Measurements from ENCODE around the gene RHBDL3.
A peak's percentile ranks its signal among the peaks of the same experiment; 100 is the strongest.
"Not testable (repeated sequence)": the region's sequence is repeated elsewhere in the genome, so short reads cannot be mapped to it uniquely, and the experiment has no call there.

The RHBDL3 gene, protein sequence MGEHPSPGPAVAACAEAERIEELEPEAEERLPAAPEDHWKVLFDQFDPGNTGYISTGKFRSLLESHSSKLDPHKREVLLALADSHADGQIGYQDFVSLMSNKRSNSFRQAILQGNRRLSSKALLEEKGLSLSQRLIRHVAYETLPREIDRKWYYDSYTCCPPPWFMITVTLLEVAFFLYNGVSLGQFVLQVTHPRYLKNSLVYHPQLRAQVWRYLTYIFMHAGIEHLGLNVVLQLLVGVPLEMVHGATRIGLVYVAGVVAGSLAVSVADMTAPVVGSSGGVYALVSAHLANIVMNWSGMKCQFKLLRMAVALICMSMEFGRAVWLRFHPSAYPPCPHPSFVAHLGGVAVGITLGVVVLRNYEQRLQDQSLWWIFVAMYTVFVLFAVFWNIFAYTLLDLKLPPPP

DNA sequence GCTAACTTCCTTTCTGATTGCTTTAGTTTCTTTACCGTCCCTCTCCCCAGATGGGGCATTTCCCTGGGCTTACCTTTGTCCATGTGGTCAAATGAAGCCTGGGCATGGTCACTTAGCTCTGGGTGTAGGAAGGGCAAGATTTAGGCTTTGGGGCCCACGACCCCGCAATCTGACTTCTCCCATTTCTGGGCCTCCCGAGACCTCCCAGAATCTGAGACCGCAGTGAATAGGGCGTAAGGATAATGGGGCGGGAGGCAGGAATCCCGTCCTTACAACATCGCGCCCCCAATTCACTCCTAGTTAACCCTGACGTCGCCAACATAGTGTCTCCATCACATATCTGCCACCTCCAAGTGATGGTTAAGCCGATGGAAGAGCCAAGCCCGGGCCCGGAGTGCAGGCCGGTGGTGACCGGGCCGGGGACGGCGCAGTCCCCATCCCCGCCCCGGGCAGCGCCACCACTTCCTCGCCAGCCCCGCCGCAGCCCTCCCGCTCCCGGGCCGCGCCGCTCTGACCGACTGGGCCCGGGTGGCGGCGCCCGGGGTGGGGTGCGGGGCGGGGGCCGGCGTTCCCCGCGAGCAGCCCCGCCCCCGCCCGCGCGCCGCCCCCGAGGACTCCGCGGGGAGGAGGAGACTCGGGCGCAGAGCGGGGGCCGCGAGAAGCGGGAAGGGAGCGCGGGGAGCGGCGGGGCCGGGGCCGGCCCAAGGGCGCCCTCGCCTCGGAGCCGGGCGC is at the start of gene RHBDL3:
Gene RHBDL3 (plus strand): TSS at position 641 of the 732 bp plus-strand sequence. CDS start 358 bp downstream, outside the sequence.
- DNase-seq, result peak; percentile 67

DNA sequence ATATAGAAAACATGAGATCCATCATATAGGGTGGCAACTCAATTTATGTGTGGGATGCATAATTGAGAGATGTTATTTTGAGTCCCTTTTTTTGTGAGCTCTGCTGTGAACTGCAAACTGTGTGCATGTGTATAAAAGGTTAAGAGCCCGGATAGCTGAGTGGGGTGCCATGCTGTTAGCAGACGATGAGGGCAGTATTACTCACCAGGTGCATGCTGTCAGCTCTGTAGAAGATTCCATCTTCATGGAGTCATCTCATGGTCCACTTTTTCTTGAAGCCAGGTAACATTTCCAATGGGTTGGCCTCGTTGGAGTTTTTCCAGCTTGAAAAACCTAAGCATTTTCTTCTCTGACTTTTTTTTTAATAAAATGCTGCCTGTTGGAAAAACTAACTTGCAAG is 43.0 kb upstream of the RHBDL3 start:
- no peak for DNase-seq

DNA sequence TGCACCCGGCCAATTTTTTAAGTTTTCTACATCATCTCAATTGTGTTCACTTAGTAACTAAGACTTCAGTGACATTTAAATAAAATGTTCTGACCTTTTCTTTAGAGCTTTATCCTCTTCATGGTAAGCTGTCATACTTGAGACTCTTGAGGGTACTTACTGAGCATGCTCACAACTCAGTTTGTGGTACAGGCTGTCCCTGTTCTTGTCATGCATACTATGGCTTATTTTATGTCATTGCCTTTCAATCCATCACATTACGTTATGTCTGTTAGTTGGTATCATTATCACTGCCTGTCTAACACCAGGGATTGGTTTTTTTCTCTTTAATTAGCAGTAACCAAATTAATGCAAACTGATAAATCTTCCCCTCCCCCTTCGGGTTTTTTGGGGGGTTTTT is 41.9 kb upstream of the RHBDL3 start:
- no peak for DNase-seq

DNA sequence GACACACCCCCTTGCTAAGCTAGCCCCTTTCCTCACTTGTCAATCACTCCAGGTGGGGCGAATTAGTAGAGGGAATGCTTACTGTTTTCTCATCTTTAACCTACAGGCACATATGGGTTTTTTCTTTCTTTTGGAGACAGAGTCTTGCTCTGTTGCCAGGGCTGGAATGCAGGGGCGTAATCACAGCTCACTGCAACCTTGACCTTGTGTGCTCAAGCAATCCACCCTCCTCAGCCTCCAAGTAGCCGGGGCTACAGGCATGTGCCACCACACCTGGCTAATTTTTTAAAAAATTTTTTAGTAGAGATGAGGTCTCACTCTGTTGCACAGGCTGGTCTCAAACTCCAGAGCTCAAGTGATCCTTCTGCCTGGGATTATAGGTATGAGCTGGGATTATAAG is 38.7 kb upstream of the RHBDL3 start:
- no peak for DNase-seq

DNA sequence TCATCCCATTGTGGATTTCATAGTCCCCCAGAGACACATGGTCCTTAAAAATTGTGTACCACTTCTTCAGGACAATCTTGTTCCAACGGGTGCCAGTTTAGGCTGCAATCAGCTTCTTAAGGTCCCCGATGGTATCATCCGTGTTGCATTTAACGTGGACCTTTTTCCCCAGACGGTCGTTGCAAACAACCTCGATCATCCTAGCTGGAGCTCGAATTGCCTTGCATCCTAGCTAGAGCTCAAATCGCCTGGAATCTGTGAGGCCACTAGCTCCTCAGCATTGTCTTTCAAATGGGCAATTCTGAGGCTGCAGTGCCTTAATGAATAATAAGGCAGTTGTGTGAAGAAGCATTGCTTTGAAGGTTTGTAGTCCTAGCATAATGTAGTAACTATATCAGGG is 37.7 kb upstream of the RHBDL3 start:
- no peak for DNase-seq

DNA sequence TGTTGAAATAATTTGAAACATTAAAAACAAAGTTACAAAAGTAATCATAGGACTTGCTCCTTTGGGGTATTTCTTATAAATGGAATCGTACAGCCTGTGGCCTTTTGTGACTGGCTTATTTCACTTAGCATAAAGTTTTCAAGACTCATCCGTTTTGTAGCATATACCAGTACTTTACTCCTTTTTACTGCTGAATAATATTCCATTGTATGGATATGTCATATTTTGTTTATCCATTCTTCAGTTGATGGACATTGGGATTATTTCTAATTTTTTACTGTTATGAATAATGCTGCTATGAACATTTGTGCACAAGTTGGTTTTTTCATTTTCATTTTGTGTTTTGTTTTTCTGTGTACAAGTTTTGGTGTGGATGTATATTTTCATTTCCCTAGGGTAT is 30.0 kb upstream of the RHBDL3 start:
- DNase-seq, result no peak

DNA sequence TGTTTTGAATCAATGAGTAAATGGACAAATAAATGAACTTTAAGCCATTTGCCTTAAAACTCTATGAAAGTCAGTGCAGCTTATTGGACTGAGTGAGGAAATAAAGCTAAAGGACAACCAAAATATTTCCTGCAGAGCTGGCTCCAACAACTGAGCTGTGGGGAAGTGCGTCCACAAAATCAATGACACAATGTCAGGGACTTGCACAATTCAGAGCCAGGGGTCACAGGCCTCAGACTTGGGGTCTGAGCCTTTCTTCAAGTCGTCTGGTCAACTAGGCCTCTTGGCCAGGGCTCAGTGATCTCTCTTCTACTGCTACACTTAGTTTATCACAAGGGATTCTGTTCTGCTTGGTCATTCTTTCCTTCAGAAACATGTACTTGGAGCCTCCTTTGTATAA is 26.2 kb upstream of the RHBDL3 start:
- DNase-seq, result no peak

DNA sequence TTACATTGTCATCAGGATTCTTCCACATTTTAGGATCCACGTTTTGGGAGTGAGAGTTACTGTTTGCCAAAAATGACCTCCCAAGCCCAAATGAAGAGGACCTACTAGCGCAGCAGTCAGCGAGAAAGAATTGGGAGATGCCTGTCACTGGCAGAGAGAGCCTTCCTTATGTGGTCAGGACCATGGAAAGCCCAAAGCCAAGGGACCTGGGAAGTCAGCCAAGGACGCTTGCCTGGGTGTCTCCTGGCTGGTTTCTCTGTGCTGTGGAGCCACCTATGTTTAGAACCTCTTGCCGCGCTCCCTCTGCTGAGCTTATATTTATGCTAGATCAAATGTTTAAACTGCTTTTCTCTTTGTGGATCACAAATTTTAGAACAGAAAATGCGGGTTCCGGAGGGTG is 24.9 kb upstream of the RHBDL3 start:
- DNase-seq, result no peak

DNA sequence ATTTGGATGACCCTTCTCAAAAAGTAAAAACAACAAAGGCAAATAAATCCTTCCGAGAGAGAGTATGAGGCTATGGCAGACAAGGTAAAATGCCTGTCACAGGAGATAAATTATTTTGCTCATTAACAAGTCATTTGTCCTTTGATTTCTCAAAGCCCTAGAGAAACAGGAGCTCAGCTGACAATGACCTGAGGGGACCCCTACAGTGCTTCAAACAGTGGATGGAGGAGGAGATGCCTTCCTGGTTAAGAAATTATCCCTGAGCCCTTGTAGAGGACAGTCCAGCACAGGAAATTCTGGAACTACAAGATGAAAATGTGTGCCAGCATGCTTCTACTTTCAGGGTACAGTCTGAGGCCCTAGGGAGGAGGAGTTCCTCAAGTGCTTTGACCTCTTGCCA is 24.0 kb upstream of the RHBDL3 start:
- DNase-seq, result no peak

DNA sequence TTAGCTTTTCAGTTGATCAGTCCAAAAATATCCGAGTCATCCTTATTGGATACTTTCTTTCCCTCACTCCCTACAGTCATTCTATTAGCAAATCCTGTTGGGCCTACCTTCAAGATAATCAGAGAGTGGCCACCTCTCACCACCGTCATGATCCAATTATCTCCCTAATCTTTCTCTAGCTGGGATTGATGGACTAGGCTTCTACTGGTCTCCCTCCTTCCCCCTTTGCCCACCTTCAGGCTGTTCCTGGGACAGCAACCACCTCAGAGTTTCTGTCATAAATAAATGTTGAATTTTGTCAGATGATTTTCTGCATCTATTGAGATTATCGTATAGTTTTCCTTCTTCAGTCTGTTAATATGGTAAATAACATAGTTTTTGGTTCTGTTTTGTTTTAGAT is 16.2 kb upstream of the RHBDL3 start:
- no peak for DNase-seq

DNA sequence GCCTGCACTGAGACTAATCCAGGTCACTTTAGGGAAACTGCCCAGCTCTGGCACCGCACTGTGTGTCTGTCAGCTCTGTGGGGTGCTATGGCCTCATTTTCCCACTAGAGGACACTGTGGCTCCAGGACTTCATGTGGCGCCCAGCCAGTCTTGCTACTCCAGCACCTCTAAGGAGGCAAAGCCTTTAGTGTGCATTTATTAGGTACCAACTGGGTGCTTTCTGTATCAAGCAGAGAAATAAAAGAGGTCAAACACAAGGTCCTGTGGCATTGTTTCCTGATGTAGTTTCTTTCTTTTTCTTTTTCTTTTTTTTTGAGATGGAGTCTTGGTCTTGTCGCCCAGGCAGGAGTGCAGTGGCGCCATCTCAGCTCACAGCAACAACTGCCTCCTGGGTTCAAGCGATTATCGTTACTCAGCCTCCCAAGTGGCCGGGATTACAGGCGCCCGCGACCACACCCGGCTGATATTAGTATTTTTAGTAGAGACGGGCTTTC is 12.5 kb upstream of the RHBDL3 start:
- DNase-seq, result peak; percentile 94

DNA sequence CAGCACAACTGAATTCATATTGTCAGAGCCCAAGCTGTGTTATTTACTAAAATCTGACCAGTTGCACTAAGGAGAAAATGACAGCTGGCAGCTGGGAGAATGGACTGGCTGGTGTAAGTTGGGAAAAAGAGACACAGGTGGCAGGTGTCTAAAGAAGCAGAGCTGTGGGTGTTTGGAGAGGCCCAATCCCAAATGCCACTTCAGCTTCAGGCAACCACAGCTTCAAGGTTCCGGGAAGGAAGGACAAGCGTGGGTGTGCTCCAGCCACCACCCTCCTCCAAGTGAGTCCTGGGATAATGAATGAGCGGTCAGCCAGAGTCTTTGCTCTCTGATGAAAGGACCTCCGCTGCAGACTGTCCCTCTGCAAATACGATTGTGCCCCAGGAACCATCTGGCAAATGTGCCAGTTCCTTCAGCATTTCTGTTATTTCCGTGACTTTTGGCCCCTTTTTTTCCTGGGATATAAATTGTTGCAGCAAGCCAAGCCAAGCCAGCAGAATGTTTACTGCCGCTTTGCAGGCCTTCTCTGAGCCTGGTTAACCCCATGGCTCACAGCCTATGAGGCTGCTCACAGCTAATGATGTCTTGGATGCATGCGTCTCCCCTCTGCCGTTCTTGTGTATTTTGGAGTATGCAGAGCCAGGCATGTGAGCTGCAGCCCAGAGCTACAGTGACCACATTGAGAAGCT is 9.5 kb upstream of the RHBDL3 start:
- no peak for DNase-seq

DNA sequence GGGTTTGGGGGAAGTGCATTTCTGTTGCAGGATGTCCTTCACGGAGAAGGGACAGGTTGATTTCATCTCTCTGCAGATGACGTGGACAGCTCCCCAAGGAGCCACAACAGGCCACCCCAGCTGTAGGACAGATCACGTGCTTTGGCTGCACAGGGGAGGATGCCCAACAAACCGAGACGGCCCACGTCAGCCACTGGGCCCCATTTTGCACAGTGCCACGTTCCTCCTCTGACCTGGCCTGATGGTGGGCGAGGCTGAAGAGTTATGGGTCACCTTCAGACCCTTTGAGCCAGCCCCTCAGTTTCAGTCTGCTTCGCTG is 9.0 kb upstream of the RHBDL3 start:
- DNase-seq, result peak; percentile 42

DNA sequence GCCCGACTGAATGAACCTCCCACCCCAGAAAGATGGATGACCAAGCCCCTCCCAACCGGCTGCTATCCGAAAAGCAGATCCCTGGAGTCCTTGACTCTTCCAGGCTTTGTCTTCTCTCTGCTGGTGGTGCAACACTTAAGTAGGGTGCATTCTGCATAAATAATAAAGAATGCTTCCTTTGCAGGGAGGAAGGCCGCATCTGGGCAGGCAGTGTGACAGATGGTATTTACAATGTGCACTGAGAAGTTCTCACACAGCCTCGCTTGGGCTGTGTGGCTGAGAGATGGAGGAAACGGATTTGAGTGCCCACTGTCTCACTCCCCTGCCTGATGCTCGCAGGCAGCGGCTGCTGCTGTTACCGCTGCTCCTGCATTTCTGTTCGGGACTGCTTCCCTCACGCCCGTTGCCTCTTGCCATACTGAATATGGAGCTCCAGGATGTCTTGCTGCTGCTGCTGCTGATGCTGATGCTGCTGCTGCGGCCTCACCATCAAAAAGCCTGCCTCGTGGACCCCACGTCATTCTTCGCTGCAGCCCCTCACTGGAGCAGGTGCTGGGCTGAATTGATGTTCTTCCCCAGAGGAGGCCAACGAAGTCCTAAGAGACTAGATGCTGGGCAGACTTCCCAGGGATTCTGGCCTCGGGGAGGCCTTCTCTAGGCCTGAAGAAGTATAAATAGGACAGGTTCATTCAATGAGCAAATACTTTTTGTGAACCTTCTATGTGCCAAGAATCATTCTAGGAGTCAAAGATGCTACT is 7.1 kb upstream of the RHBDL3 start:
- DNase-seq, result peak; percentile 80

DNA sequence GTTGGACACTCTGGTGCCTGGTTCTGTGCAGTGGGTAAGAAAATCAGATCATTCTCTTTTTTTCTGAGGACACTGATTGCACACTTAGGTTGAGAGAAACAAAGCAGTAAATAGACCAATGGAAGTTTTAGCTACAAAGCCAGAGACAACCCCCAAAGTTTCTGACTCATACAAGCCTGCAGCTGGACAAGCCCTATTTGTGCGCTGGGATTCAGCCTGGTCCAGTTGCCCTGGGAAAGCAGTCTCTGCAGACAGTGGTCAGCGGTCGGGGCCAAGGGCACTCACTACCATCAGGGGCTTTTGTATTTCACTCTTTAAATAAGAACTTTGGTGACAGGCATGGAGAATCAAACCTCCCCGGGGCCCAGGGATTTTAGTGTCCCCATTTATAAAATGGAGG is 6.0 kb upstream of the RHBDL3 start:
- no peak for DNase-seq

DNA sequence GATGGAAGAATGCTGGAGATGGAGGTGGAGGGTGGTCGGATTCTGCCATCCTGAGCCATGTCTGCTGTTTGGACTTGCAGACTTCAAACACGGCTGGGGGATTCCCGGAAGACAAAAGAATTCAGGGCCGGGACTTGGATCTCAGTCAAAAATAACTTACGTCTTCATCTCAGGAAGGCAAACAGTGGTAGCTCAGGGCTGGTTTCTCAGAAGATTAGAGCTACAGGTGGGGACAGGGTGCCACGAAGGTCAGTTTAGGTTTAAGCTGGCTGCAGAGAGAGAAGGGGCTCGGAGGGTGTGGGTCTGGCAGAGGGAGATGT is 4.3 kb upstream of the RHBDL3 start:
- peak; percentile 50 for DNase-seq

DNA sequence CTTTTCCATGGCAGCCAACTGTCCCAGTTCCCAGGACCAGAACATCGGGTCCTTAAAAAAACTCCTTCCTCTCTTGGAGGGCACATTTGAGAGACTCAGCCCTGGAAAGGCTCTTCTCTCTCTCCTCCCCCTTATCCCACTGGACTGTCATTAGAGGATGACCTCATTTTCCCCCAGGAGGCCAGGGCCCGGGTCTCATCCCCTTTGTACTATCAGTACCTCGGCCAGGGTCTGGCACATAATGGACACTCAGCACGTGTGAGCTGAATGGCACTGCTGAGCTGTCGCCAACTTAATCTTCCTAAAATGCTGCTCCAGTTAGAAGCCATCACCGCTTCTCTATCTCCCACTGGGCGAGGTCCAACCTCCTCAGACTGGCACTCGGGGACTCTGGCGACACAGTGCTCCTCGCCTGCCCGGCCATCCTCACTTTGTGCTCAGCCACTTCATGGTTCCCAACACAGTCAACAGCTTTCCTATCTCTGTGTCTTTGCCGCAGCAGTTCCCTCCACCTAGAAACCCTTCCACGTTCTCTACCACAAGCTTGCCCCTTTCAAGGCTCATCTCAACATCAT is 3.6 kb upstream of the RHBDL3 start:
- peak; percentile 70 for DNase-seq

DNA sequence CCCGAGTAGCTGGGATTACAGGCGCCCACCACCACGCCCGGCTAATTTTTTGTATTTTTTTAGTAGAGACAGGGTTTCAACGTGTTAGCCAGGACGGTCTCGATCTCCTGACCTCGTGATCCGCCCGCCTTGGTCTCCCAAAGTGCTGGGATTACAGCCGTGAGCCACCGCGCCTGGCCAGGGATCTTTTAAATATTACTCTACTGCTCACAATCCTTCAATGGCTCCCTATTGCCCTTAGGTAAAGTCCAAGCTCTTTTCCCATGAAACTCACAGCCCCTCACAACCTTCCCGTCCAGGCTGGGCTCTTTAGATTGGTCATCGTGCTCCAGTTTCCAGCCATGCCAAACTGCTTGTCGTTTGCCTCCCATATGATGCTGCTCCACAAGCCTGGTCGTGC is 2.1 kb upstream of the RHBDL3 start:
- DNase-seq, result not testable (repeated sequence)

DNA sequence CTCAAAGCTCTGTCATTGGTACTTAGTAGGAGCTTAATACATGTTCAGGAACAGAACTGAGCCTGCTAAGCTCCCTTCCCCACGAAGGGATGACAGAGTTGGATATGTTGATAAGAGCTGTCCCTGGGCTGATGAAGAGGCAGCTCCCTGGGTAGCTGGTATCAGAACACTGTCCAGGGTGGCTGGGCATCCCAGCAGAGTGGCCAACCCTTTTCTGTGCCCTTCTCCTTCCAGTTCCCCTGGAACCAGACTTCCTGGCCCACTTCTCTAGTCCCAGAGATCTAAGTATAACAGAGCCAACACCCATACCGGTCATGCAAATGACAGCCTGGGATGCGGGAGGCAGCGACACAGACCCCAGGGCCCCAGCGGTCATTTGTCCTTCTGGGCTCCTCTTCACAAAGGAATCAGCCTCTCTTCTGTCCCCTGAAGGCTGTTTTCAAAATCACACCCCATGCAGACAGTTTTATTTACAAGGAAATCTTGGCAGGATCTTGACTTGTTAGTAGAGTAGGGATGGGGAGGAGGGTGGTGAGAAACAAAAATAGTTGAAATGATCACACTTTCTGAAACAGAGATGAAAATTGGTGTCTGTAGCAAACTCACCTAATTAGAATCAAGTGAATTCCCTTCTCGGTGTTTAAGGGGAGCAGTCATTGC is 1.4 kb upstream of the RHBDL3 start:
- peak; percentile 69 for DNase-seq

DNA sequence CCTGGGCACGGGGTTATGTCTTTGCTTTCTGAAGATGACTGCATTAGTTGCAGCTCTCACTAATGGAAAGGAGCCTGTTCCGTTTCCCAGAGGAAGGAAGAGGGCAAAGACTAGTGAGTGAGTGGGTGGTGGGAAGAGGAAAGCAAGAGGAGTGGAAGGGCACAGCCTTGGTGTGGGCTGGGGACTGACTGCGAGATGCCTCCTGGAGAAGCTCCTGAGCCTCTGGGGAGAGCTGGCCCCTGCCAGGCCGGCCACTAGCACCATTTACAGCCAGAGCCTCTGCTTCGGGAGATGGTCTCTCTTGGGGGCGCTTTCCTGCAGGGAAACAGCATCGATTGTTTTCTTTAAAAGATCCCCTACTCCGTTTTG is 825 bp upstream of the RHBDL3 start:
- DNase-seq, result peak; percentile 61

DNA sequence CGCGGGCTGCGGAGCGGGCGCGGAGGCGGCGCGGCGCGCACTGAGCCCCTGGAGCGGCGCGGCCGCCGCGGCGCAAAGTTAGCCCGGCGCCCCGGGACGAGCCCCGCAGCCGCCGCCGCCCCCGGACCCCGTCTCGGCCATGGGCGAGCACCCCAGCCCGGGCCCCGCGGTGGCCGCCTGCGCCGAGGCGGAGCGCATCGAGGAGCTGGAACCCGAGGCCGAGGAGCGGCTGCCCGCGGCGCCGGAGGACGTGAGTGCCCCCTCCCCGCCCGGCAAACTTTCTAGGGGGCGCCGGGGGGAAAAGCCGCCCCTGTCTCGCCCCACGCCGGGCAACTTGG is 388 bp downstream of the RHBDL3 start:
- no peak for DNase-seq

All from eye (tissue), 1 donor.